Measurements from ENCODE around the gene OR4S2.

Gene OR4S2, protein sequence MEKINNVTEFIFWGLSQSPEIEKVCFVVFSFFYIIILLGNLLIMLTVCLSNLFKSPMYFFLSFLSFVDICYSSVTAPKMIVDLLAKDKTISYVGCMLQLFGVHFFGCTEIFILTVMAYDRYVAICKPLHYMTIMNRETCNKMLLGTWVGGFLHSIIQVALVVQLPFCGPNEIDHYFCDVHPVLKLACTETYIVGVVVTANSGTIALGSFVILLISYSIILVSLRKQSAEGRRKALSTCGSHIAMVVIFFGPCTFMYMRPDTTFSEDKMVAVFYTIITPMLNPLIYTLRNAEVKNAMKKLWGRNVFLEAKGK

DNA sequence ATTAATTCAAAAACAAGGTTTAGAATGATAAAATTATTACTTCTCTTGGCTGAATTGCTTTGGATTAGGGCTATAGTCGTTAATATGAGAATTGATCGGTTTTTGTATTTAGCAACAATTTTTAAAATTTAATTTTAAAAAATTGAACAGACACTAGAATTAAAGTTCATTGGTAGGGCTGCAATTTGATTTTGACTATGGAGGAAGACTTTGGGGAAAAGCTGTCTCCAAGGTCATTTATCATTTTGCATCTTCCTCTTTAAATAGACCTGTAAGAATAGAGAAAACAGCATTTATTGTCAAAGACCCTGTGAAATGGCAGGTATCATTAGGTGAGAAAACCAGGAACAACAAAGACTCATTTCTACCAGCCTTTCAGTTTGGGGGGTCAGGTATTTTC, at the start of gene OR4S2:
OR4S2 (plus strand) TSS at position 301 of the 400 bp plus-strand sequence. CDS start 2,577 bp downstream, outside the sequence.
- no peak for DNase-seq

DNA sequence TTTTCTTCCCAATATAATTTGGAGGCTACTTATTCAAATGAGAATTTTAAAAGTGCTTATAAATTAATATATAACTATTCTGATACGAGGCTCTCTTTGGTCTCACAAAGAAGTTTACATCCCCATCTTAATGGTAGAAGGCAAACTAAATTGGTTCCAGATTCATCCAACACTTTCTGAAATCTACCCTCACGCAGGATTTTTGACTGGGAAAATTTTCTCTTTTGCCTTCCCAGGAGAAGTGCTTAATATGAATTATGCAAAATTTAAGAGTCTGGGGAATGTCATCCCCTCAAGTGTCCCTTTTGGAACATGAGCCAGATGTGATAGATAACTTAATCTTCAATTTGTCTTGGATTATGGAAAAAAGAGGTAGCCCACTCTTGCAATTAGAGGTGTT, 40.6 kb upstream of the OR4S2 start, which contains the start of gene OR4C11:
OR4C11 (minus strand) TSS at position 101 of the 400 bp plus-strand sequence. CDS start 3,272 bp downstream, outside the sequence.
- no peak for DNase-seq

DNA sequence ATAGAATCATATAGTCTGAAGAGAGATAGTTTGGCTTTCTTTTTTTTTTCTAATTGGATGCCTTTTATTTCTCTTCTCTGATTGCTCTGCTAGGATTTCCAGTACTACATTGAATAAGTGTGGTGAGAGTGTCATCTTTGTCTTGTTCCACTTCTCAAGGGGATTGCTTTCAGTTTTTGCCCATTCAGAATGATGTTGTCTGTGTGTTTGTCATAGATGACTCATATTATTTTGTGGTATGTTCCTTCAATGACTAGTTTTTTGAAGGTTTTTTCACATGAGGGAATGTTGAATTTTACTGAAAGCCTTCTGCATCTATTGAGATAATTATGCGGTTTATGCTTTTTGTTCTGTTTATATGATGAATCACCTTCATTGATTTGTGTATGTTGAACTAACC, 23.6 kb upstream of the OR4S2 start:
- no peak for DNase-seq

DNA sequence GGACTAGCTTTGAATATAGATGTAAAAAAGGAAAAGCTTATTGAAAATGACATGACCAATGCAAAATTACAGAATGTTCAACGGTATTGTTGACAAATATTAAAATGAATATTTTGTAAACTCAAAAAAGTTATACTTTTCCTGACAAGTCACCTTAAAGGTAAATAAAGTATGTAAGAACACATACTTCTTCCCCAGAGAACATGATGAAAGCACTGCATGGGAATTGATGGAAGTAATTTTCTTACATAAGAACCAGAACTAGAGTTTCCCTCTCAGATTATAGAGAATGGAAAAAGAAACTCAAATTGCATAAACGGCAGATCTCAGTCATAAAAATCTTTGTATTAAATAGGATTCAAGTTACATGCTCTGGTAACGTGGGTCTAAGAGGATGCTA, 13.3 kb upstream of the OR4S2 start, which contains the start of gene OR4P4:
OR4P4 (plus strand) TSS at position 301 of the 400 bp plus-strand sequence.
- DNase-seq: no peak

DNA sequence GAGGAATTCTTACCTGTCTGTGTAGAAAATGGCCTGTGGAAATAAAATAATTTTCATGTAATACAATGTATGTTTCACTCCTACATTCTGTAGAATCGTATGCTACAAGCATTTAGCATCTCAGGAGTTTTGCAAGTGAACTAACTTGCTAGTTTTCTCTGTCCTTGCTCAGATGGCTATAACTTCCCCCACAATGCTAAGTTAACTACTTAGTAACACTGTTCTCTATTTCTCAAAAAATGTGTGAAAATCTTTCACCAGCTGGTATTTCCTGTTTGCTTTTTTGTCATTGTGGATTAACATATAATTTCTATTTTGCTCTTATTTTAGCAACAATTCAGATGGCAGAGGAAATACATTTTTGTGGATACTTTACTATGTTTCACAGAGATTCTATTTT, 4.4 kb downstream of the OR4S2 start:
- DNase-seq: no peak

DNA sequence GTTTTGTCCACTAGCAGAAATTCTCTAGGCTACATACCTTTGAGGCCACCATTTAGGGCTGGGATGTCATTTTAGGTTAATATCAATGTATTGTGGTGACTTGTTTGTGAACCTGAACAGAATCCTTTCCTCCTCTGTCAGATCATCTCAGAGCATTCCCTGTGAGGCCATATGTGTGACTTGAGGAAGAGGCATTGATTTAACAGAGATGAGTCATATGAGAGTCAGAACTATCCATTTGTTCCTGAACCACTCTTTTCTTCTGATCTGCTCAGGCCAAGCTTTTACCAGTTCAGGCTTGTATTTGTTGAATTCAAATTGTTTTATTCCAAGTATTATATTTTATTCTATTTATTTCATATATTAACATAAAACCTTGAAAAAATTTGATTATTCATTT, 7.0 kb downstream of the OR4S2 start:
- no peak for DNase-seq

DNA sequence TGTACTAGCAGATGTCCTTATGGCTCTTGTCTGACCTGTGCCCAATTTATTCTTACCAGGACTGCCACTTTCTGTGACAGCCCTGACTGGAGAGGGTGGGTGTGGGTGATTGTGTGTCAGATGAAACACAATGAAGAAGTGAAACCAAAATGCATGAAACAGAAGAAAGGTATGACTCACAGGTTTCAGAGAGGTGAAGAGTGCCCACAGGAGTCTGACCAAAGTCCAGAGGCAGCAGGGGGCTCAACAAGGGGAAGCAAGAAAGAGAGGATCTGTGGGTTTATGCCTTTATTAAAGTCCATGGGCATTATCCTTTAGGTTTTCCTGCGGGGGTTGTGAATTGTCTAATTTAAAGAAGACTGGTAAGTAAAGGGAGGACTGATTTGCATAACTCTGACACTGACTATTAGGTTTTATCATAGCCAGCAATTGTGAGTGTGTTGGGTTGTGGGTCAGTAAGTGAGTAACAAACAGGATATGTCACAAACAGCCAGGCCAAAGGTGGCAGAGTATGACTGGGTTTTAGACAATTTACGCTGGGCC, 10.0 kb downstream of the OR4S2 start:
- DNase-seq: no peak

DNA sequence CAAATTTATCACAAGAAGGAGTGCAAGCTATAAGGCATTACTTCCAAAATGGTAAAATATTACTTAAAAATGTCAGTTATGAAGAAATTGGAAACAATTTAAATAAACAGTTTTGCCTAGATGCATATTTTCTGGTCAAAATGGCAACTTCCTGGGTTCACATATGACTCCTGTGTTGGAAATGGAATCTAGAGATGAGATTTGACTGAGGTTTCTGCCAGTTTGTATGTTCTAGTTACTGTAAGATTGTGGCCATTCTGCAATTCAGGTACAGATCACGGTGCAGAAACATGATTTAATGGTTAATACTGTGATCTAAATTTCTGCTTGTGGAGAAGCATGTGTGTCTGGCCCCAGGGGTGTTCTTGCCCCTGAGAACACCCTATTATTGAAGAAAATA, 10.5 kb downstream of the OR4S2 start:
- DNase-seq: no peak

DNA sequence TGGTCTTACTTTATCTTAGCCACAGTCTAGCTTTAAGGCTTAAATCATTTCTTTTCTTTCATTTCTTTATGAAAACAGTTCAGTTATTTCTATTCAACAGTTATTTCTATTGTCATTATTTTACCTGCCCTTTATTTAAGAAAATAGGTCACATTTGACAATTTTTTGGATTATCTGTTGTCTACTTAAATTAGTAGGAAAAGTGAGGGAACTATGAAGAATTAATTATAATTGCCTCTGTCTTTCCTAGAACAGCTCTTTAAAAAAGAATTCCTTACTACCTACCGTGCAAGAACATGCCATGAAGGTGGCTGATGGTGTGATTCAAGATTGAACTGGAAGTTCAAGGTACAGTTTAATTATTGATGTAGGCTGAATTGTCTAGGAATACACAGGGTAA, 13.8 kb downstream of the OR4S2 start, which contains the start of gene OR4C6:
OR4C6 (plus strand) TSS at position 301 of the 400 bp plus-strand sequence. CDS start 2,966 bp downstream, outside the sequence.
- DNase-seq: no peak

DNA sequence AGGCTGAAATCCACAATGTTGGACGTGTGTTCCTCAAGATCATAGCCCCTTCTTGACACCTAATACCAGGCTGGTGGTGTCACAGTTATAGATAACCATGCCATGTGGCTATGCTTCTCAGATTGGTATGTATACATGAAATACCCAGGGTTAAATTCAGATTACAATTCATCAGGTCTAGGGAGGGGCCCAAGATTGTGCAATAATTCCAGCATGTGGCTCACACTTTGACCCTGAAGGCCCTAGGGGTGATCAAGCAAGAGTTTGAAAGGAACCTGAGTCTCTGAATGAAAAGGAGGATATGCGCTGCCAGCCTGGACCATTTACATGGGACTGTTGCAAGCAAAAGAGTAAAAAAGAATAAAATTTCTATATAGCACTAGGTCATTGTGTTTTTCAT, 21.2 kb downstream of the OR4S2 start:
- DNase-seq: no peak

DNA sequence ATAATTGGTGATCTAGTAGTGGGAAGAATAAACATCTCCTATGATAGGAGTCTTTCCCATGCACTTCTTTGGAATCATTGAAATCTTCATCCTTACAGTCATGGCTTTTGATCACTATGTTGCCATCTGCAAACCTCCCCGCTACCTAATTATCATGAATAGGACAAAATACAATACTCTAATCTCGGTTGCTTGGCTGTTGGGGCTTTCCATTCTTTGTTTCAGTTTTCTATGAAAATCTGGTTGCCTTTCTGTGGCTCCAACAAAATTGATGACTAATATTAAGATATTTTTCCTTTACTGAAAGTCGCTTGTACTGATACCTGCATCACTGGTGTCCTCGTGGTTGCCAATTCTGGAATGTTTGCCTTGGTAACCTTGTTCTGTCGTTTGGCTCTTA, 25.7 kb downstream of the OR4S2 start:
- DNase-seq: no peak

DNA sequence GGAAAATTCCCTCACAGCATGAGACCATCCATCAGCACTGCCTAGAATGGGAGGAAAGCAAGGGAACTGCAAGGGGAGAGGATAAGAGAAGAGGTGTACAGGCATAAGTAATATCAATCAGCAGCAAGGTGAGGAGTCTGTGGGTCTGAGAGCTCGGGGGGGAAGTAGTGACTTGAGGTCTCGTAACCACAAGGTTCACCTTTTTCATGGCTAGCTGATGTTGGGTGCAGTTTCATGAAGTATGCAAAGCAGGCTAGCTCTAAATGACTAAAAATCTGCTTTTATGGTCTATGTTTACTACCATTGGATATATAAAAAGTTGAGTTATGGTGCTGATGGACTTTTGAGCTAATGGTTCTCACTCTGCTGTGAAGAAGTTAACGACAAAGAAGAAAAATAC, 49.7 kb downstream of the OR4S2 start:
- no peak for DNase-seq

DNA sequence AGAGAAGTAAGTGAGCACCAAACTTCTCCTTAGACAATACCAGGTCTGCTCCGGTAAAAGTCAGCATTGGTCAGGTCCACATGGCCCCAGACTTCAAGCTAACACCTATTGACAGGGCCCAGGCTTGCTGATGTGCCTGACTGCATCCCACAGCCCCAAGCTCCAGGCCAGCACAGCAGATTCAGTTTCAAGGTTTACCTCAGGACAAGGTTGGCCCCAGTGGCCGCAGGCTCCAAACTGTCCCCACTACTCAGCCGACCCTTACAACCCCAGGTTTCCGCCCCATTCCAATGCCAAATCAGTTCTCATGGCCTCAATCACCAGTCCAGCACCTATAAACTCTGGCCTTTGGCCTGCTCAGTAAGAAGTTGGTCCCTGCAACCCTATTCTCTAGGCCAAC, 53.3 kb downstream of the OR4S2 start:
- no peak for DNase-seq
